Neural progenitor cell (in vitro differentiated cells): ENCODE results near the gene KRTAP9-4.

Experiments
- EZH2phosphoT487 ChIP-seq: fragments of 200-600 bp; sonication (generic); IDR thresholded peaks from 2 replicates; pipeline ENCODE4 v1.6.1; 2017; ENCODE audit warnings: antibody characterized with exemption
- TF ChIP-seq, protein P1 (sequence below): fragments of 200-600 bp; sonication (generic); IDR thresholded peaks from 2 replicates; pipeline ENCODE4 v1.5.1; 2017; ENCODE audit warnings: antibody characterized with exemption, mild to moderate bottlenecking

DNA sequence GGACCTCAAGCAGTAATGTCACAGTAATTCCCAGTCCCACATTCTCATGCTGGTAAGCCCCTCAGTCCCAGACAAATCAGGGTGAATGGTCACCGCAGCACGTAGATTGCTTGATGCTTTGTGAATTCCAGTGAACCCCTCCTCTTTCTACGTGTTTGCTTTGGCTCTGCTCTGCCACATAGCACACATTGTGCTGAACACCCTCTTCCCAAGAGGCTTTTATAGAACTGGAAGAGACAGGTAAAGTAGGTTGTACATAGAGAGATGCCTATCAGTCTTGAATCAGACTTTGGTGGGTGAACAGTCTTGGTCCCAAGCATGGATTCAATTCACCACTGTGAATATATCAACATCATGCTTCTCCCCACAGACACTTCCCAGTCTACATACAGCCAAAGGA, 15.1 kb downstream of the KRTAP9-4 start:
- TF ChIP-seq, protein P1, sequence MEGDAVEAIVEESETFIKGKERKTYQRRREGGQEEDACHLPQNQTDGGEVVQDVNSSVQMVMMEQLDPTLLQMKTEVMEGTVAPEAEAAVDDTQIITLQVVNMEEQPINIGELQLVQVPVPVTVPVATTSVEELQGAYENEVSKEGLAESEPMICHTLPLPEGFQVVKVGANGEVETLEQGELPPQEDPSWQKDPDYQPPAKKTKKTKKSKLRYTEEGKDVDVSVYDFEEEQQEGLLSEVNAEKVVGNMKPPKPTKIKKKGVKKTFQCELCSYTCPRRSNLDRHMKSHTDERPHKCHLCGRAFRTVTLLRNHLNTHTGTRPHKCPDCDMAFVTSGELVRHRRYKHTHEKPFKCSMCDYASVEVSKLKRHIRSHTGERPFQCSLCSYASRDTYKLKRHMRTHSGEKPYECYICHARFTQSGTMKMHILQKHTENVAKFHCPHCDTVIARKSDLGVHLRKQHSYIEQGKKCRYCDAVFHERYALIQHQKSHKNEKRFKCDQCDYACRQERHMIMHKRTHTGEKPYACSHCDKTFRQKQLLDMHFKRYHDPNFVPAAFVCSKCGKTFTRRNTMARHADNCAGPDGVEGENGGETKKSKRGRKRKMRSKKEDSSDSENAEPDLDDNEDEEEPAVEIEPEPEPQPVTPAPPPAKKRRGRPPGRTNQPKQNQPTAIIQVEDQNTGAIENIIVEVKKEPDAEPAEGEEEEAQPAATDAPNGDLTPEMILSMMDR, result no peak
- no peak for TF ChIP-seq EZH2phosphoT487
